HG02642 (cell line): Measurements from ENCODE around the gene GPR22.

Source experiments
- ATAC-seq: cut with Tn5 transposase; IDR thresholded peaks from one replicate; pipeline ENCODE4 v1.9.1; 2021; ENCODE audit warnings: mild to moderate bottlenecking; ENCODE audit not compliant: unreplicated experiment, poor library complexity

The GPR22 gene, protein sequence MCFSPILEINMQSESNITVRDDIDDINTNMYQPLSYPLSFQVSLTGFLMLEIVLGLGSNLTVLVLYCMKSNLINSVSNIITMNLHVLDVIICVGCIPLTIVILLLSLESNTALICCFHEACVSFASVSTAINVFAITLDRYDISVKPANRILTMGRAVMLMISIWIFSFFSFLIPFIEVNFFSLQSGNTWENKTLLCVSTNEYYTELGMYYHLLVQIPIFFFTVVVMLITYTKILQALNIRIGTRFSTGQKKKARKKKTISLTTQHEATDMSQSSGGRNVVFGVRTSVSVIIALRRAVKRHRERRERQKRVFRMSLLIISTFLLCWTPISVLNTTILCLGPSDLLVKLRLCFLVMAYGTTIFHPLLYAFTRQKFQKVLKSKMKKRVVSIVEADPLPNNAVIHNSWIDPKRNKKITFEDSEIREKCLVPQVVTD

DNA sequence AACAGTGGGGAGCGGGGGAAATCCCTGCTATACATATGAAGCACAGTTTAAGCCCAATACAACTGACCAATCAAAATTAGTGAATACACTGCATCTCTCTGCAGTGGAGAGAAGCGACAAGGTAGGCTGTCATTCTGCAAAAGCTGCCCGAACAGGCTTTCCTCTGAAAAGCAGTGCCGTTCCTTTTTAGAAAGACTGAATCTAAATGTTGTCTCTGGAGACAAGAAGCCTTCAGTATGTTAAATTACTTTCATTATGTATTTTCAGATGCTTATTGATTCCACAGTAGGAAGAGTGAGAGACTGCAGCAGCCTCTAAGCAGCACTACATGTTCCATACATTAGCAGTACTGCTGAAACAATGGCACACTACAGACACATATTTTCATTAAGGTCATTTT, at the start of gene GPR22:
Gene GPR22 (plus strand): TSS at position 129 of the 400 bp plus-strand sequence. CDS start 4,004 bp downstream, outside the sequence.
- ATAC-seq, result no peak

DNA sequence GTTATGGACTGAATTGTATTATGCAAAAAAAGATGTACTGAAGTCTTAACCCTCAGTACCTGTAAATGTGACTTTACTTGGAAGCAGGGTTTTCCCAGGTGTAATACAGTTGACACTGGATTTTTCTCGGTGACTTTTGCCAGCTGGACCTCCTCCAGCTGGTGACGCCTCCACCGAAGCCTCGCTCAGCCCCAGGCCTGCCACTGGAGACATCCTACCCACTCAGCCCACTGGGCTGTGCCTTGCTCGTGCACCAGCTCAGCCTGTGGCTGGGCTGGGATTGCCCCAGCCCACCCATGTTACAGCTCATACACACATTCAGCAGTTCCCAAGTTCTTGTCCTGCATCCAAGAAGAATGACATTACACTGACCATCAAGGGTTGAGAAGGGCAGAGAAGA, 42.4 kb upstream of the GPR22 start:
- ATAC-seq, result no peak

GRCh38 chr7:107428642-107429041, 41.2 kb upstream of the GPR22 start:
- ATAC-seq, result no peak

DNA sequence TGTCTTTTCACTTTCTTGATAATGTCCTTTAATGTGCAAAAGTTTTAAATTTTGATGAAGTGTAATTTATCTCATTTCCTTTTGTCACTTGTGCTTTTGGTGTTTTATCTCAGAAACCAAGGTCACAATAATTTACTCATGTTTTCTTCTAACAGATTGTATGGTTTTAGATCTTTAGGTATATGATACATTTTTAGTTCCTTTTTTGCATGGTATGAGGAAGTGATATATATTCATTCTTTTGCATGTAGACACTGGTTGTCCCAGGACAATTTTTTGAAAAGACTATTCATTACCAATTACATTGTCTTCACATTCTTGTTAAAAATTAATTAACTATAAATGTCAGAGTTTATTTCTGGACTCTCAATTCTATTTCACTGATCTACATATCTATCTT, 39.8 kb upstream of the GPR22 start:
- no peak for ATAC-seq

DNA sequence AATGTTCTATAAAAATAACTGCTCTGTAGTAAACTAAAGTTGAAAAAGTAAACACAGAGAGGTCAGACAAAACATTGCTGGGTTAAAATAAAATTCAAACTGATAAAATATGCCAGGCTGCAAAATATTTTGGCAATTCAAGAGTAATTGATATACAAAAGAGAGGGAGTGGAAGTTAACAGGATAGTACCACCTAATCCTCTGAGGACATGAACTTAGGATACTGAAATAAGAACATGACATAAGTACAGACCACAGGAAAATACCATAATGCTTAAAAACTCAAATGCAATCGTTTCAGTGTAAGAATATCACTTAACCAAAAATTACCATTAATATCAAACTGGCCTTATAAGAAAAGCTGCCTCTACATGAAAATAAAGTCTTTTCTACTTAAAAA, 37.6 kb upstream of the GPR22 start:
- ATAC-seq, result no peak

GRCh38 chr7:107435749-107436148, 34.1 kb upstream of the GPR22 start:
- no peak for ATAC-seq

DNA sequence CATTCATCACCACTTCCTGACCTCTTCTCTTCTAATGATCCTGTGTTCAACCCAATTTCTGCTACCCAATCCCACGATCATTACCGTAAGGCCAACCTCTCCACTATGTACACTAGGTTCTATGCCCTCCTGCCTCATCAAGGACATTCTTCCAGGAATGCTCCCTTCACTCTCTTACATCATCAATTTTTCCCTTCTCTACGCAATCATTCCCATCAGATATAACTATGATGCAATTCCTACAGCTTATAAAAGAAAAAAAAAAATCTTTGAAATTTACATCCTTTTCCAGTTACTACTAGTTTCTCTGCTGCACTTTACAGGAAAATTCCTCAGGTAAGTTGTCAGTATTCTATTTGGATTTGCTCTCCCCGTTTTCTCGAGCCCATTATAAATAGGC, 30.8 kb upstream of the GPR22 start:
- no peak for ATAC-seq

- ATAC-seq, result no peak
Observed at GRCh38 chr7:107441581-107442422, 28.1 kb upstream of the GPR22 start.

- ATAC-seq, result no peak
Observed at GRCh38 chr7:107442678-107443077, 27.2 kb upstream of the GPR22 start.

DNA sequence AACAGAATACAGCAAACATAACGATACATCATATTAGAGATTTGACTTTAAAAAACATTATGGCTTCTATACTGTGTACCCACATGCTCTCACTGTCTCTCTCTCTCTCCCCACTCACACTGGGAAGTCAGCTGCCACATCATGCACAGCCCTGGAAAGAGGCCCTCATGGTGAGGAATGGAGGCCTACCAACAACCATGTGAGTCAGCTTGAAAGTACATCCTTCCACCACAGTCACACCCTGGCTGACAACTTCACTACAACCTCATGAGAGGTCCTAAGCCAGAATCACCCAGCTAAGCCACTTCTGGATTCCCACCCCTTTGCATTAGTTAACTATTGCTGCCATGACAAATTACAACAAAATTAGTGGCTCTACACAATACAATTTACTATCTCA, 23.3 kb upstream of the GPR22 start:
- ATAC-seq, result no peak

DNA sequence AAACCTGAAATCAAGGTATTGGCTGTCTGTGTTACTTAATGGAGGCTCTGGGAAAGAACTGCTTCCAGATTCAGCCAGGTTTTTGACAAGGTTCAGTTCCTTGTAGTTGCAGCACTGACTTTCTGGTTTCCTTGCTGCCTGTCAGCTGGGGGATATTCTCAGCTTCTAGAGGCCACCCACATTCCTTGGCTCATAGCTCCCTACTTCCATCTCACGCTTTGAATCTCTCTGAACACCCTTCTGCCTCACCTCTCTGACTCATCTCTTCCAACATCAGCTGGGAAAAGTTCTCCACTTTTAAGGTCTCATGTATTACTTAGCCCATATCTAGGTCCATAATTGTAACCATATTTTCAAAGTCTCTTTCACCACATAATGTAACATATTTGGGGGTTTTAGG, 22.9 kb upstream of the GPR22 start:
- no peak for ATAC-seq

- ATAC-seq, result no peak
Observed at GRCh38 chr7:107450970-107451369, 18.9 kb upstream of the GPR22 start.

GRCh38 chr7:107453388-107453787, 16.5 kb upstream of the GPR22 start:
- ATAC-seq, result no peak

GRCh38 chr7:107461938-107462533, 7.8 kb upstream of the GPR22 start:
- no peak for ATAC-seq

DNA sequence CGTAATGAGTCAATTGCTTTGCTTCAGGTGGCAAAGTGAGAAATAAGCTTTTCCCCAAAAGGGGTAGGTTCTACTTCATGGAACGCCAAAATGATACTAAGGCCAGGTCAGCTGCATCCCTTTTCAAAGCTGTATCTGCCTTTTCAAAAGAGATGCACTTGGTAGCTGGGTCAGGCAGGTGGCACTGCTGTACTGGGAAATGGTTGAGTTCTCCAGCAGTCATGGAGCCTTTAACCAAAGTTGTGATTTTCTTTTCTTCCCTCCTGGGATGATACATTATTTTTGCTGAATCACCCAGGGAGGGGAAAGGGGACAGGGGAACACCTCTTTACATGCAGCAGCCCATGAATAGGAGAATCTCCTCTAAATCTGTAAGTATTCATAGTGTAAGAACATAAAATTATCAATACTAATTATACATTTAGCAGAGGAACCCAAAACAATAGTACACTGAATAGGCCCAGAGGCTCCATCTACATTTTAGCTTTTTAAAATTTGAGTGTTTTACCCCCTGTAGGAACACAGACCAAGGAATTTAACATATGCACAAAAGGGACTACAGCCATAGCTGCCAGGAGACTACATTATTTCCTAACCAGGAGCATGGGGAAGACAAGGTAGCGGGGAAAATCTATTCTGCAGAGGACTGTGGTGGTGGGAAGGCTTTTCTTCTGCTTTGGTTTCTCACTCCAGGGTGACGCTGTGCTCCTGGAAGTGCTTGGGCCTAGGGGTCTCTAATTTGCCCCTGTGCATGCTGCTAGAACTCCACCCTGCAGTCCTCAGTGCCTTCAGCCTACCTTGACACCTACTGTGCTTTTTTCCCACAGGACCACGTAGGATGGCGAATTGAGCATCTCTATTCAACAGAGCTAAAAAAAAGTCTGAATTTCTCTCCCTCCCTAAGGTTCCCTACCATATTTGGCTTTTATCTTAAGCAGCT, 6.4 kb upstream of the GPR22 start:
- ATAC-seq, result no peak

DNA sequence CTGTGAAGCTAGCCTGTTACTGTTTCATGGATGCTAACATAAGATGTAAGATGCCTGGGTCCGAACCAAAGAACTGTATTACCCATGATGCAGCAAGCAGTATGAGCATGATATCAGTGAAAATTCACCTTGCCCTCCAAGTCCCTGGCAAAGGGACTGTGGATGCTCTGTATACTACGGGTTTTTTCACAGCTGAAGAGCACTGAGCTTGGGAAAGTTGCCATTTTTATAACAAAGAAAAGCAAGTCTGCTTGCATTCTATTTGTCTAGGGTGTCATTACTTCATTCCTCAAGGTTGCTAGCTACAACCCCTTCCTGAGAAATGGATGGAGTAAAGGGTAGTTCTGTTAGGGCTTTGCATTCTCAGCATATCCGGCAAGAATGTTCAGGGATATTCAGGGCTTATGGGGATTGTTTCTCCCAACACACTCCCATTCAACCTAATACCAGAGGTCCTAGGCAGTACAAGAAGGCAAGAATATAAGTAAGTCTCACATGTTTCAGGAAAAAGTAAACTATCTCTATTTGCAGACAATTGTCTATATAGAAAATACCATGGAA, 5.1 kb upstream of the GPR22 start:
- ATAC-seq, result no peak

GRCh38 chr7:107467972-107468371, 1.9 kb upstream of the GPR22 start:
- ATAC-seq, result no peak

DNA sequence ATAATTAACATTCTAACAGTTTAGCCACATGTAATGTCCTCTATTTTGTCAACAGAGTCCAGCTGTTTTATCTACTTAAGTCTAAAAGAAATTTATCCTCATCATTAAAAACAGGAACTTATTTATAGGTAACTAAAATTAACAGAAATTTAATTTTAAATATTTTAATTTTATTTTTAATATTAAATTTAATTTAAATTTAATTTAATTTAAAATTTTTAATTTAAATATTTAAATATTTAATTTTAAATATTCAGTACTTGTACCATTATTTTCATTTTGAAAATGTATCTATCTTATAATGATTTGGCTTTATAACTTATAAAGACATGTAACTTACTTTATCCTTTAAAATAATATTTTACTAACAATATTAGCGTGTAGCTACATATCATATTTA, 1.0 kb upstream of the GPR22 start:
- no peak for ATAC-seq

DNA sequence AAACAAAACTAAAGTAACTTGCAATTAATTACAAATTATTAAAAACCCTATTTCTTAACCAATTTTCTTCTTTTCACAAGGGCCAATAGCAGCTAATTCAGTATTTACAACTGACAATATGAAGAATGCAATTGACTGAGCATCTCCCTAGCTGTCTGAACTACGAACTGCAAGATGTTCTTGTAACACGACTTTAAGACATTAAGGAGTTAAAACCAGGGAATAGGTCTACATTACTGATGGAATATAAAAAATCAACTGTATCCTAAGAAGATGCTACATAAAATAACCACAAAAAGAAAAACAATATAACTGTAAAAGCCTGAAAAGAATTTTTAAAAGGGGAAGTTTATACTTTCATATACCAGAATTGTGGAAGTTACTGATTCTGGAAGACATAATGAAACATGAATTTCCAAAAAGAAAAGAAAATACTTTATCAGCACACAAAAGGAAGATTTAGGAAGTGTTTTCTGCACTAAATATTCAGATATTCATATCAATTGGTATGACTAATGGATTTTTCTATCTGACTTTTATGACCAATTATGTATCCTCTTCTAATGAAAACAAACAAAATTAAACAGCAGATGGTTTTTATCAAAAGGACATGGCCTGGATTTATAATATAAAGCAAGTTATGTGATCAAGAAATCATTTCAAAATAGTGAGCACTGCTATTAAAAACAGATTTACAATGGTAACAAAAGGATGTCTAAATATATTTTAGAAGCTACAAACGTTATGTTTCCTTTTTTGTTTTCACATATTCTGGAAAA, 1.6 kb downstream of the GPR22 start:
- ATAC-seq, result no peak
